Measurements from ENCODE around the gene MPDU1.

Gene MPDU1

DNA sequence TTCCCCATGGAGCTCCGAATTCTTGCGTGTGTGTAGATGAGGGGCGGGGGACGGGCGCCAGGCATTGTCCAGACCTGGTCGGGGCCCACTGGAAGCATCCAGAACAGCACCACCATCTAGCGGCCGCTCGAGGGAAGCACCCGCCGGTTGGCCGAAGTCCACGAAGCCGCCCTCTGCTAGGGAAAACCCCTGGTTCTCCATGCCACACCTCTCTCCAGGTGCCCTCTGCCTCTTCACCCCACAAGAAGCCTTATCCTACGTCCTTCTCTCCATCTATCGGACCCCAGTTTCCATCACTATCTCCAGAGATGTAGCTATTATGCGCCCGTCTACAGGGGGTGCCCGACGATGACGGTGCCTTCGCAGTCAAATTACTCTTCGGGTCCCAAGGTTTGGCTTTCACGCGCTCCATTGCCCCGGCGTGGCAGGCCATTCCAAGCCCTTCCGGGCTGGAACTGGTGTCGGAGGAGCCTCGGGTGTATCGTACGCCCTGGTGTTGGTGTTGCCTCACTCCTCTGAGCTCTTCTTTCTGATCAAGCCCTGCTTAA lies 22.6 kb upstream of the MPDU1 start:
- TF ChIP-seq, protein P1, sequence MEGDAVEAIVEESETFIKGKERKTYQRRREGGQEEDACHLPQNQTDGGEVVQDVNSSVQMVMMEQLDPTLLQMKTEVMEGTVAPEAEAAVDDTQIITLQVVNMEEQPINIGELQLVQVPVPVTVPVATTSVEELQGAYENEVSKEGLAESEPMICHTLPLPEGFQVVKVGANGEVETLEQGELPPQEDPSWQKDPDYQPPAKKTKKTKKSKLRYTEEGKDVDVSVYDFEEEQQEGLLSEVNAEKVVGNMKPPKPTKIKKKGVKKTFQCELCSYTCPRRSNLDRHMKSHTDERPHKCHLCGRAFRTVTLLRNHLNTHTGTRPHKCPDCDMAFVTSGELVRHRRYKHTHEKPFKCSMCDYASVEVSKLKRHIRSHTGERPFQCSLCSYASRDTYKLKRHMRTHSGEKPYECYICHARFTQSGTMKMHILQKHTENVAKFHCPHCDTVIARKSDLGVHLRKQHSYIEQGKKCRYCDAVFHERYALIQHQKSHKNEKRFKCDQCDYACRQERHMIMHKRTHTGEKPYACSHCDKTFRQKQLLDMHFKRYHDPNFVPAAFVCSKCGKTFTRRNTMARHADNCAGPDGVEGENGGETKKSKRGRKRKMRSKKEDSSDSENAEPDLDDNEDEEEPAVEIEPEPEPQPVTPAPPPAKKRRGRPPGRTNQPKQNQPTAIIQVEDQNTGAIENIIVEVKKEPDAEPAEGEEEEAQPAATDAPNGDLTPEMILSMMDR (IDR thresholded peaks at IDR 0.05; ENCODE audit: control insufficient read depth, extremely low read depth, insufficient read depth): peak; percentile 81
- peak overlapping the region; percentile 90 for H3K4me3 ChIP-seq (ENCODE audit: low read depth, low read length)

DNA sequence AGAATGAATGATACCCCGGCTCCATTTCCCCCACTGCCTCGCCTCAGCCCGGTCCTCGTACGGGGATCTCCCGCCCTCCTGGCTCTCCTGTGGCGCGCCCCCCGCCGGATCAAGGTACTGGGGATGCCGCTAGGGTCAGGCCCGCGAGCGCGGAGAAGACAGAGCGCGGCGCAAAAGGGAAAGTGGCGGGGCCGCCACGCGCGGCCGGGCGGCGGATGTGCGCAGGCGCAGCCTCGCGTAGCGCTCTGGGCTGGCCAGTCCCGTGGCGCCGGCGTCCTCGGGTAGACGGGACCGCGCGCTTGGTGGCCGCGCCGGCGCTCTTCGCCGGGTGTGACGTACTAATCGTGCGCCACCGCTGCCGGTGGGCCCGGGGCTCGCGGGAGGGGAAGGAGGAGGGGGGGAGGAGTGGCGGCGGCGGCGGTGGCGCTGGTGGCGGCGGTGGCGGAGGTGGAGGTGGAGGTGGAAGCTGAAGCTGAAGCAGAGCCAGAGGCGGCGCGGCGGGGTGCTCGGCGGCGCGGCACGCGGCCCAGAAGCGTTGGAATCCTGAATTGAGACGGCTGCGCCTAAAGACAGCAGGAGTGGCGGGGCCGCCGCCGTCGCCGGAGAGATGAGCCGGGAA lies 22.0 kb upstream of the MPDU1 start, which contains the start of gene SENP3:
SENP3 (plus strand) TSS at position 331 of the 619 bp plus-strand sequence. CDS start 1,158 bp downstream, outside the sequence.
- peak within 1 kb of the TSS; percentile 90 for H3K4me3 ChIP-seq (ENCODE audit: low read depth, low read length)
- TF ChIP-seq, protein P1 (IDR thresholded peaks at IDR 0.05; ENCODE audit: control insufficient read depth, extremely low read depth, insufficient read depth): no peak
- no peak for DNase-seq (ENCODE audit: low read depth)

More for the DNA sequence above, 22.6 kb upstream of the MPDU1 start:
- peak; percentile 66 for DNase-seq (ENCODE audit: low read depth)

DNA sequence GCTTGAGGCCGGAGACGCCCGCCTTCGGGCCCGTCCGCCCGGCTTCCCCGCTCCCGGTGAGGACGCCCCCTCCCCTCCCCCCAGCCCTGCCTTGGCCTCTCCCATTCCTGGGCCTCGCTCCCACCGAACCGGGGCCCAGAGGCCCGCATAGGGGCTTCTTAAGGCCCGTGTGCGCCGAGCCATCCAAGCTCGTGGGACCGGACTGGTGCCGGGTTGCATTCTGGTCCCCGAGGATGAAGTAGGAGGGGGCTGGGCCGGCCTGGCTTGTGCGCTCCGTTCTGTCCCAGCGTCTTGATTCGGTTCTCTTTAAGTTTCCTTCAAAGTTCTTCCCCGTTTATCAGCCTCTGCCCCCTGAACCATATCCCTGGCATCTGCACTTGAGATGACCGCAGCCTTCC lies 21.4 kb upstream of the MPDU1 start:
- no peak for DNase-seq (ENCODE audit: low read depth)
- peak overlapping the region; percentile 90 for H3K4me3 ChIP-seq (ENCODE audit: low read depth, low read length)
- TF ChIP-seq, protein P1 (IDR thresholded peaks at IDR 0.05; ENCODE audit: control insufficient read depth, extremely low read depth, insufficient read depth): no peak

DNA sequence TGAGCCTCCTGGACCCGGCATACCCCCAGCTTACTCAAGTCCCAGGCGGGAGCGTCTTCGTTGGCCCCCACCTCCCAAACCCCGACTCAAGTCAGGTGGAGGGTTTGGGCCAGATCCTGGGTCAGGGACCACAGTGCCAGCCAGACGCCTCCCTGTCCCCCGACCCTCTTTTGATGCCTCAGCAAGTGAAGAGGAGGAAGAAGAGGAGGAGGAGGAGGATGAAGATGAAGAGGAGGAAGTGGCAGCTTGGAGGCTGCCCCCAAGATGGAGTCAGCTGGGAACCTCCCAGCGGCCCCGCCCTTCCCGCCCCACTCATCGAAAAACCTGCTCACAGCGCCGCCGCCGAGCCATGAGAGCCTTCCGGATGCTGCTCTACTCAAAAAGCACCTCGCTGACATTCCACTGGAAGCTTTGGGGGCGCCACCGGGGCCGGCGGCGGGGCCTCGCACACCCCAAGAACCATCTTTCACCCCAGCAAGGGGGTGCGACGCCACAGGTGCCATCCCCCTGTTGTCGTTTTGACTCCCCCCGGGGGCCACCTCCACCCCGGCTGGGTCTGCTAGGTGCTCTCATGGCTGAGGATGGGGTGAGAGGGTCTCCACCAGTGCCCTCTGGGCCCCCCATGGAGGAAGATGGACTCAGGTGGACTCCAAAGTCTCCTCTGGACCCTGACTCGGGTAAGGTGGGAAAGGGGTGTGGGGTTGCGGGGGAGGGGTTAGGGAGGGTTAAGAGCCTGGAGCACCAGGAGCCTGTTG lies 20.4 kb upstream of the MPDU1 start:
- TF ChIP-seq, protein P1 (IDR thresholded peaks at IDR 0.05; ENCODE audit: control insufficient read depth, extremely low read depth, insufficient read depth): no peak
- H3K4me3 ChIP-seq (ENCODE audit: low read depth, low read length): peak overlapping the region; percentile 90
- no peak for DNase-seq (ENCODE audit: low read depth)

DNA sequence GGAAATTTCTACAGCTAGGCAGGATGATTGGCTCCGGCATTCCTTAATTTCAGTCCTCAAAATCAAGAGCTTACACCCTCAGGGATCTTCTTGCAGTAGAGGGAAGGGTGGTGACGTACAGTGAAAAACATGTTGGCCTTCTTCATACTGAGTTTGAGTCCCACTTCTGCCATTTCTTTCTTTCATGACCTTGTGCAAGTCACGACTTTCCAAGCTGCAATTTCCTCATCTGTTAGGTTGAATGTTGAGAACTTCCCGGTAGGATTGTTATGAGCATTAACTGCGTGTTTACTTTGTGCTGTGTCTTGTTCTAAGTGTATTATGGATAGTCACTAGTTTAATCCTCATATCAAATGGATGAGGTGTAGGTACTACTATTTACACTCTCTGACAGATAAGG lies 14.1 kb upstream of the MPDU1 start:
- TF ChIP-seq, protein P1 (IDR thresholded peaks at IDR 0.05; ENCODE audit: control insufficient read depth, extremely low read depth, insufficient read depth): no peak
- no peak for DNase-seq (ENCODE audit: low read depth)
- no peak overlapping the region for H3K4me3 ChIP-seq (ENCODE audit: low read depth, low read length)

DNA sequence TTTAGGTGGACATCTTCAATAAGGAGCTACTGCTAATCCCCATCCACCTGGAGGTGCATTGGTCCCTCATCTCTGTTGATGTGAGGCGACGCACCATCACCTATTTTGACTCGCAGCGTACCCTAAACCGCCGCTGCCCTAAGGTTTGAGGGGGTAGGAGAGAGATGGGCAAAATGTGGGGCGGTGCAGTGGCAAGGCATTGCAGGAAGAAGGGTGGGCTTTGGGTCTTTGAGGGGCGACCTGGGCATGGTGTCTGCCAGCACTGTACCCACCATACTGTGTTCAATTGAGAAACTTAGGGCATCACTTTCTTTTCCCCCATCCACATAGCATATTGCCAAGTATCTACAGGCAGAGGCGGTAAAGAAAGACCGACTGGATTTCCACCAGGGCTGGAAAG lies 13.3 kb upstream of the MPDU1 start:
- H3K4me3 ChIP-seq (ENCODE audit: low read depth, low read length): no peak overlapping the region
- DNase-seq (ENCODE audit: low read depth): no peak
- TF ChIP-seq, protein P1 (IDR thresholded peaks at IDR 0.05; ENCODE audit: control insufficient read depth, extremely low read depth, insufficient read depth): no peak

All from LNCaP clone FGC (cell line).